Esophagus squamous epithelium (tissue), 5 donors: Measurements from ENCODE around the gene PIAS4. TPM values are rescaled to one million over a fixed set of nuclear protein-coding genes. Genes with fewer than 3 reads are reported as not detected.

Source experiments
- DNase-seq: peaks from one replicate; lab custom pipeline; 2025; lab: John Stamatoyannopoulos, UW
- H3K27ac ChIP-seq, 4 donors: fragments of 200-600 bp; sonication (generic); one replicate each; pipeline ENCODE4 v1.5.1; 2016 to 2019; ENCODE audit warnings: mild to moderate bottlenecking in 1 of 4
- H3K27me3 ChIP-seq, 4 donors: fragments of 200-600 bp; sonication (generic); 1 replicate in 3 of 4; 2 replicates in 1 of 4; pipeline versions ENCODE4 v1.5.1 to v1.6.0; 2017 to 2021; ENCODE audit warnings: antibody characterized with exemption in 1 of 4
- H3K36me3 ChIP-seq, 3 donors: fragments of 200-600 bp; sonication (generic); one replicate each; pipeline ENCODE4 v1.5.1; 2016 to 2019
- H3K4me1 ChIP-seq, 3 donors: fragments of 200-600 bp; sonication (generic); one replicate each; pipeline ENCODE4 v1.5.1; 2017 to 2019
- H3K4me3 ChIP-seq, 4 donors: fragments of 200-600 bp; sonication (generic); 1 replicate in 3 of 4; 2 replicates in 1 of 4; pipeline ENCODE4 v1.5.1; 2016 to 2019; ENCODE audit warnings: mild to moderate bottlenecking in 2 of 4, moderate library complexity in 1 of 4
- H3K9me3 ChIP-seq, 3 donors: fragments of 200-600 bp; sonication (generic); one replicate each; pipeline ENCODE4 v1.5.1; 2016 to 2019
- CTCF ChIP-seq, 6 experiments: fragments of 450-650 bp in 4 of 6; fragments of 200-600 bp in 2 of 6; sonication (generic) in 2 of 6; IDR thresholded peaks; one replicate each; pipeline ENCODE4 v1.5.1; 2016 to 2019; ENCODE audit warnings: antibody characterized with exemption in 6 of 6, mild to moderate bottlenecking in 4 of 6, moderate library complexity in 4 of 6
- POLR2A ChIP-seq, 4 donors: fragments of 450-650 bp; IDR thresholded peaks; one replicate each; pipeline ENCODE4 v1.6.1; 2017; ENCODE audit warnings: antibody characterized with exemption in 4 of 4, mild to moderate bottlenecking in 4 of 4, moderate library complexity in 3 of 4
- WGBS, 2 donors: methylation state at CpG; one replicate each; pipeline ENCODE4 v1.1.5; 2018; 5-methylcytosine and 5-hydroxymethylcytosine counted together
- intact Hi-C: fragments of 100-400 bp; cut with DNase I; formaldehyde crosslinking; loops from one replicate; pipeline ENCODE4 v1.15.0; 2022
- total RNA-seq, 4 donors: library from RNA; depleted of rRNA; stranded (reverse); fragments of >200 nt; gene quantifications; one replicate each; pipeline ENCODE4 v1.1.0, GENCODE V29; 2016
- donor health status: DM: yes; HTN: yes; CAD: no.

PIAS4 gene
- total RNA-seq, 4 donors from 2014 or later, result 11.4 to 15.1 (median 13.0) TPM

- Histone ChIP-seq H3K9me3 (no peaks in the 10 kb centered on the region), H3K36me3 (peaks cover 0 to 71% (median 13%) of the 10 kb centered on the region in 3 donors), H3K4me1 (peaks cover 13 to 59% (median 18%) of the 10 kb centered on the region in 3 donors), H3K27ac (peak overlapping the region in 2 of 4 donors; percentile 3 to 34), H3K4me3 (no peak overlapping the region), H3K27me3 (no peaks in the 10 kb centered on the region)
- intact Hi-C loops, result no loop called here
- no peak for DNase-seq
- TF ChIP-seq CTCF (IDR thresholded peaks at IDR 0.05) (no peak), POLR2A (IDR thresholded peaks at IDR 0.05) (no peak)
- WGBS, 2 donors, result 68 to 83% methylated on average over 20 to 21 of the region's 31 CpGs
Observed at GRCh38 chr19:4043966-4044715, 36.6 kb downstream of the PIAS4 start.

GRCh38 chr19:4044990-4045465 is 37.5 kb downstream of the PIAS4 start:
- Histone ChIP-seq H3K9me3 (no peaks in the 10 kb centered on the region), H3K4me1 (peaks cover 18 to 68% (median 22%) of the 10 kb centered on the region in 3 donors), H3K27me3 (no peaks in the 10 kb centered on the region), H3K4me3 (no peak overlapping the region), H3K36me3 (peaks cover 0 to 80% (median 13%) of the 10 kb centered on the region in 3 donors), H3K27ac (peak overlapping the region in 2 of 4 donors; percentile 1 to 16)
- DNase-seq, result no peak
- WGBS, 2 donors, result 64 to 75% methylated on average over 5 to 16 of the region's 21 CpGs
- intact Hi-C loops, result no loop called here
- TF ChIP-seq CTCF (IDR thresholded peaks at IDR 0.05) (no peak), POLR2A (IDR thresholded peaks at IDR 0.05) (no peak)

- no peak for DNase-seq
- intact Hi-C loops, result no loop called here
- Histone ChIP-seq H3K27ac (no peak overlapping the region), H3K36me3 (peaks cover 0 to 87% (median 18%) of the 10 kb centered on the region in 3 donors), H3K27me3 (no peaks in the 10 kb centered on the region), H3K4me3 (no peak overlapping the region), H3K4me1 (peaks cover 22 to 76% (median 24%) of the 10 kb centered on the region in 3 donors), H3K9me3 (no peaks in the 10 kb centered on the region)
- 79 to 81% methylated on average over 18 to 23 of the region's 32 CpGs for WGBS, 2 donors
- no peak for TF ChIP-seq POLR2A (IDR thresholded peaks at IDR 0.05)
- TF ChIP-seq CTCF (IDR thresholded peaks at IDR 0.05), result no peak
Observed at GRCh38 chr19:4045597-4046361, 38.2 kb downstream of the PIAS4 start.

- no peaks in the 10 kb centered on the region for H3K9me3 ChIP-seq
- peaks cover 0 to 88% (median 18%) of the 10 kb centered on the region in 3 donors for H3K36me3 ChIP-seq
- no peak for DNase-seq
- intact Hi-C loops, result no loop called here
- no peak overlapping the region for H3K4me3 ChIP-seq
- H3K27ac ChIP-seq, result no peak overlapping the region
- H3K27me3 ChIP-seq, result no peaks in the 10 kb centered on the region
- WGBS, 2 donors, result 72 to 81% methylated on average over 7 of the region's 7 CpGs
- peaks cover 23 to 81% (median 24%) of the 10 kb centered on the region in 3 donors for H3K4me1 ChIP-seq
- TF ChIP-seq CTCF (IDR thresholded peaks at IDR 0.05) (no peak), POLR2A (IDR thresholded peaks at IDR 0.05) (no peak)
Observed at GRCh38 chr19:4046362-4046691, 38.8 kb downstream of the PIAS4 start.
